Measurements from ENCODE around the gene AUNIP.

Gene AUNIP

GRCh38 chr1:25858906-25859789, at the start of gene AUNIP:
AUNIP (minus strand) TSS chr1:25859457; CDS start chr1:25859357, 100 bp downstream.
- peak; percentile 68 to 91 for DNase-seq

GRCh38 chr1:25909040-25909439, 49.8 kb upstream of the AUNIP start:
- DNase-seq = peak in 1 of 2 experiments; percentile 4

GRCh38 chr1:25908161-25908560, 48.9 kb upstream of the AUNIP start:
- DNase-seq = no peak

- DNase-seq = no peak
Observed at GRCh38 chr1:25907601-25908000, 48.3 kb upstream of the AUNIP start.

- peak; percentile 50 to 78 for DNase-seq
Observed at GRCh38 chr1:25906644-25907300, 47.5 kb upstream of the AUNIP start.

- DNase-seq = peak; percentile 87 to 98
Observed at GRCh38 chr1:25905680-25906643, 46.7 kb upstream of the AUNIP start, which contains the start of gene STMN1. STMN1 (minus strand) TSS chr1:25906419; CDS start chr1:25904676, 1,743 bp downstream.

GRCh38 chr1:25904943-25905679, 45.9 kb upstream of the AUNIP start:
- DNase-seq = peak; percentile 83 to 97

GRCh38 chr1:25903986-25904385, 44.7 kb upstream of the AUNIP start:
- DNase-seq = no peak

- no peak for DNase-seq
Observed at GRCh38 chr1:25902462-25902861, 43.2 kb upstream of the AUNIP start.

GRCh38 chr1:25900219-25900618, 41.0 kb upstream of the AUNIP start:
- no peak for DNase-seq

GRCh38 chr1:25899792-25900191, 40.5 kb upstream of the AUNIP start:
- DNase-seq = no peak

- DNase-seq = no peak
Observed at GRCh38 chr1:25898223-25899015, 39.2 kb upstream of the AUNIP start.

- no peak for DNase-seq
Observed at GRCh38 chr1:25897754-25898153, 38.5 kb upstream of the AUNIP start.

GRCh38 chr1:25896266-25896665, 37.0 kb upstream of the AUNIP start:
- DNase-seq = no peak

- peak; percentile 50 to 91 for DNase-seq
Observed at GRCh38 chr1:25895365-25895990, 36.2 kb upstream of the AUNIP start.

- no peak for DNase-seq
Observed at GRCh38 chr1:25893116-25893515, 33.9 kb upstream of the AUNIP start.

- DNase-seq = no peak
Observed at GRCh38 chr1:25891606-25892005, 32.3 kb upstream of the AUNIP start.

GRCh38 chr1:25890239-25891034, 31.2 kb upstream of the AUNIP start:
- DNase-seq = no peak

- no peak for DNase-seq
Observed at GRCh38 chr1:25889470-25889869, 30.2 kb upstream of the AUNIP start.

All from NCI-H526 (cell line).